ENCODE data around the gene FBXL7. TPM values are rescaled to one million over a fixed set of nuclear protein-coding genes. Genes with fewer than 3 reads are reported as not detected.

Gene FBXL7
- total RNA-seq, 5 donors from 2014 or later (not counting 1 experiment from before 2014, with no cell fraction given): 0.06 to 0.07 TPM; not detected in 3

GRCh38 chr5:15719784-15720183 is 219.8 kb downstream of the FBXL7 start:
- POLR2A ChIA-PET: no interaction called here
- no peaks in the 10 kb centered on the region for H3K4me1 ChIP-seq (ENCODE audit: control insufficient read depth in 1 of 2, extremely low read depth in 1 of 2, insufficient read depth in 2 of 2, low read length in 2 of 2)
- H3K4me3 ChIP-seq (ENCODE audit: control insufficient read depth in 1 of 2, extremely low read depth in 1 of 2, low read length in 1 of 2): no peak overlapping the region
- no peaks in the 10 kb centered on the region for H3K36me3 ChIP-seq (ENCODE audit: control insufficient read depth in 2 of 2, extremely low read depth in 1 of 2, insufficient read depth in 1 of 2, low read length in 1 of 2)
- Mint-ChIP-seq H3K4me1 (no peaks in the 10 kb centered on the region), H3K9me3 (peaks cover 0 to 4% (median 3%) of the 10 kb centered on the region in 3 donors), H3K27ac (no peak overlapping the region), H3K4me3 (no peak overlapping the region), H3K27me3 (no peaks in the 10 kb centered on the region), H3K36me3 (no peaks in the 10 kb centered on the region)
- DNase-seq: no peak
- no peak overlapping the region for H3K27ac ChIP-seq (ENCODE audit: low read length)
- CTCF ChIA-PET: no interaction called here
- WGBS (ENCODE audit: insufficient coverage): no CpG with 5 or more reads among the region's 4 CpGs
- H3K27me3 ChIP-seq (replicated peaks in 1 of 2; ENCODE audit: control insufficient read depth in 2 of 2, extremely low read depth in 1 of 2, insufficient read depth in 2 of 2, low read length in 1 of 2): no peaks in the 10 kb centered on the region
- no peak for ATAC-seq (replicated peaks in 1 of 4)
- H3K9me3 ChIP-seq: no peaks in the 10 kb centered on the region

DNA sequence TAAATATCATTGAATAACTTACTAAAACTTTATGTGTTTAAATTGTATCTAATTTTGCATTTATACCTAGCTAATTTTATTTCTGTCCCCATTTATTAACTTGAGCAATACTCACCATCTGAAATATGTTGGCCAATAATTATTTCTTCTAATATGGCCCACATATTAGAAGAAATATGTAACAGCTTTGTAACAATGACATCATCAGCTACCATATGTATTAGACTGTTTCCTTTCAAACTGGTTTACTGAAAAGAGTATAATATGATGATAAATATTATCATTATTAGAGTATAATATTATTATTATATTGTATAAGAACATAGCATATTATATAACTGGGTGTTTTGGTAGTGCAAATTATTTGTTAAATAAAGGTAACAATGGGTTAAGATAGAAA is 220.5 kb downstream of the FBXL7 start:
- no peak overlapping the region for H3K27ac ChIP-seq (ENCODE audit: low read length)
- ATAC-seq (replicated peaks in 1 of 4) (no peak), DNase-seq (no peak)
- no peaks in the 10 kb centered on the region for H3K4me1 ChIP-seq (ENCODE audit: control insufficient read depth in 1 of 2, extremely low read depth in 1 of 2, insufficient read depth in 2 of 2, low read length in 2 of 2)
- H3K4me3 ChIP-seq (ENCODE audit: control insufficient read depth in 1 of 2, extremely low read depth in 1 of 2, low read length in 1 of 2): no peak overlapping the region
- no peaks in the 10 kb centered on the region for H3K4me1 Mint-ChIP-seq
- peaks cover 0 to 11% (median 9%) of the 10 kb centered on the region in 3 donors for H3K9me3 Mint-ChIP-seq
- POLR2A ChIA-PET: no interaction called here
- no peaks in the 10 kb centered on the region for H3K36me3 Mint-ChIP-seq
- no peaks in the 10 kb centered on the region for H3K27me3 ChIP-seq (replicated peaks in 1 of 2; ENCODE audit: control insufficient read depth in 2 of 2, extremely low read depth in 1 of 2, insufficient read depth in 2 of 2, low read length in 1 of 2)
- no peaks in the 10 kb centered on the region for H3K27me3 Mint-ChIP-seq
- CTCF ChIA-PET: no interaction called here
- no peak overlapping the region for H3K27ac Mint-ChIP-seq
- H3K4me3 Mint-ChIP-seq: no peak overlapping the region
- H3K36me3 ChIP-seq (ENCODE audit: control insufficient read depth in 2 of 2, extremely low read depth in 1 of 2, insufficient read depth in 1 of 2, low read length in 1 of 2): no peaks in the 10 kb centered on the region
- no peaks in the 10 kb centered on the region for H3K9me3 ChIP-seq

DNA sequence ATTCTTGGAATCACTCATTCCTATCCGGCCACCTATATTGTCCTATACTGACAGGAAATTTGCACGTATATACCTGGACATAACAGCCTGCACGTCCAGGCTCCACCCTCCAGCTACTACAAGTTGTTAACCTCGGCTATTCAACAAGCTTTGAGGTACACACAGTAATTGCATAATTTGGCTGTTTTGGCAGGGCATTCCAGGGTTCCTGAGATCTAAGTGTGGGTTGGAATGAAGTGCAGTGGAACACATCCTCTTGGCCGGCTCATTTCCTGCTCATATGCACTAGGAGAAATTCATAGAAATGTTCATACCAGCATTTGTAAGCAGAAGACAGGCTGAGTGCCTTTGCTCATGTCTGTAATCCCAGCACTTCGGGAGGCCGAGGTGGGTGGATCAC is 222.3 kb downstream of the FBXL7 start:
- H3K36me3 ChIP-seq (ENCODE audit: control insufficient read depth in 2 of 2, extremely low read depth in 1 of 2, insufficient read depth in 1 of 2, low read length in 1 of 2): no peaks in the 10 kb centered on the region
- no peak overlapping the region for H3K27ac ChIP-seq (ENCODE audit: low read length)
- no peak overlapping the region for H3K27ac Mint-ChIP-seq
- CTCF ChIA-PET: no interaction called here
- no peaks in the 10 kb centered on the region for H3K27me3 Mint-ChIP-seq
- H3K9me3 ChIP-seq: no peaks in the 10 kb centered on the region
- no peaks in the 10 kb centered on the region for H3K27me3 ChIP-seq (replicated peaks in 1 of 2; ENCODE audit: control insufficient read depth in 2 of 2, extremely low read depth in 1 of 2, insufficient read depth in 2 of 2, low read length in 1 of 2)
- peaks cover under 1 to 16% (median 14%) of the 10 kb centered on the region in 3 donors for H3K9me3 Mint-ChIP-seq
- H3K4me3 ChIP-seq (ENCODE audit: control insufficient read depth in 1 of 2, extremely low read depth in 1 of 2, low read length in 1 of 2): no peak overlapping the region
- H3K4me1 Mint-ChIP-seq: no peaks in the 10 kb centered on the region
- H3K4me3 Mint-ChIP-seq: no peak overlapping the region
- no peaks in the 10 kb centered on the region for H3K4me1 ChIP-seq (ENCODE audit: control insufficient read depth in 1 of 2, extremely low read depth in 1 of 2, insufficient read depth in 2 of 2, low read length in 2 of 2)
- WGBS (ENCODE audit: insufficient coverage): 89% methylated on average over 4 of the region's 7 CpGs
- POLR2A ChIA-PET: no interaction called here
- no peaks in the 10 kb centered on the region for H3K36me3 Mint-ChIP-seq
- DNase-seq (no peak), ATAC-seq (replicated peaks in 1 of 4) (no peak)

DNA sequence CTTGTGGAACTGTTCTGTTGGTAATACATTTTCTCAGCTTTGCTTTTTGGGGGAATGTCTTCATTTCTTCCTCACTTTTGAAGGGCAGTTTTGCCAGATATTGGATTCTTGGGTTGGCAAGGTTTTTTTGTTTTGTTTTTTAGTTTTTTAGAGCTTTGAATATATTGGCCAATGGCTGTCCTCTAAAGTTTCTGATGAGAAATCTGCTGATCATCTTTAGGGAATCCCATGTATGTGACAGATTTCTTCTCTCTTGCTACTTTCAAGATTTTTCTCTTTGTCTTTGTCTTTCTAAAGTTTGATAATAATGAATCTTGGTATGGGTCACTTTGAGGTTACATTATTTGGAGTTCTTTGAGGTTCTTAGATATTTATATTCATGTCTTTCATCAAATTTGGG is 227.4 kb downstream of the FBXL7 start:
- H3K4me1 Mint-ChIP-seq: no peaks in the 10 kb centered on the region
- no peak for ATAC-seq (replicated peaks in 1 of 4)
- POLR2A ChIA-PET: no interaction called here

GRCh38 chr5:15728811-15729210 is 228.8 kb downstream of the FBXL7 start:
- Mint-ChIP-seq H3K27ac (no peak overlapping the region), H3K9me3 (peaks cover 13 to 24% (median 22%) of the 10 kb centered on the region in 3 donors), H3K36me3 (no peaks in the 10 kb centered on the region), H3K27me3 (no peaks in the 10 kb centered on the region), H3K4me3 (no peak overlapping the region), H3K4me1 (no peaks in the 10 kb centered on the region)
- Histone ChIP-seq H3K27me3 (replicated peaks in 1 of 2; ENCODE audit: control insufficient read depth in 2 of 2, extremely low read depth in 1 of 2, insufficient read depth in 2 of 2, low read length in 1 of 2) (no peaks in the 10 kb centered on the region), H3K27ac (ENCODE audit: low read length) (no peak overlapping the region), H3K9me3 (no peaks in the 10 kb centered on the region), H3K36me3 (ENCODE audit: control insufficient read depth in 2 of 2, extremely low read depth in 1 of 2, insufficient read depth in 1 of 2, low read length in 1 of 2) (no peaks in the 10 kb centered on the region), H3K4me1 (ENCODE audit: control insufficient read depth in 1 of 2, extremely low read depth in 1 of 2, insufficient read depth in 2 of 2, low read length in 2 of 2) (no peaks in the 10 kb centered on the region), H3K4me3 (ENCODE audit: control insufficient read depth in 1 of 2, extremely low read depth in 1 of 2, low read length in 1 of 2) (no peak overlapping the region)
- WGBS (ENCODE audit: insufficient coverage): no CpG with 5 or more reads among the region's 4 CpGs
- ATAC-seq (replicated peaks in 1 of 4): no peak
- POLR2A ChIA-PET: no interaction called here
- no peak for DNase-seq
- CTCF ChIA-PET: no interaction called here

More for the DNA sequence above, 227.4 kb downstream of the FBXL7 start:
- Mint-ChIP-seq H3K27ac (no peak overlapping the region), H3K36me3 (no peaks in the 10 kb centered on the region), H3K4me3 (no peak overlapping the region), H3K27me3 (no peaks in the 10 kb centered on the region), H3K9me3 (peaks cover 13 to 24% (median 22%) of the 10 kb centered on the region in 3 donors)
- no peaks in the 10 kb centered on the region for H3K9me3 ChIP-seq
- H3K27me3 ChIP-seq (replicated peaks in 1 of 2; ENCODE audit: control insufficient read depth in 2 of 2, extremely low read depth in 1 of 2, insufficient read depth in 2 of 2, low read length in 1 of 2): no peaks in the 10 kb centered on the region
- H3K27ac ChIP-seq (ENCODE audit: low read length): no peak overlapping the region
- H3K4me1 ChIP-seq (ENCODE audit: control insufficient read depth in 1 of 2, extremely low read depth in 1 of 2, insufficient read depth in 2 of 2, low read length in 2 of 2): no peaks in the 10 kb centered on the region
- H3K4me3 ChIP-seq (ENCODE audit: control insufficient read depth in 1 of 2, extremely low read depth in 1 of 2, low read length in 1 of 2): no peak overlapping the region
- CTCF ChIA-PET: no interaction called here
- DNase-seq: no peak
- H3K36me3 ChIP-seq (ENCODE audit: control insufficient read depth in 2 of 2, extremely low read depth in 1 of 2, insufficient read depth in 1 of 2, low read length in 1 of 2): no peaks in the 10 kb centered on the region

- Histone ChIP-seq H3K4me3 (ENCODE audit: control insufficient read depth in 1 of 2, extremely low read depth in 1 of 2, low read length in 1 of 2) (no peak overlapping the region), H3K4me1 (ENCODE audit: control insufficient read depth in 1 of 2, extremely low read depth in 1 of 2, insufficient read depth in 2 of 2, low read length in 2 of 2) (no peaks in the 10 kb centered on the region), H3K9me3 (no peaks in the 10 kb centered on the region), H3K27me3 (replicated peaks in 1 of 2; ENCODE audit: control insufficient read depth in 2 of 2, extremely low read depth in 1 of 2, insufficient read depth in 2 of 2, low read length in 1 of 2) (no peaks in the 10 kb centered on the region), H3K36me3 (ENCODE audit: control insufficient read depth in 2 of 2, extremely low read depth in 1 of 2, insufficient read depth in 1 of 2, low read length in 1 of 2) (no peaks in the 10 kb centered on the region), H3K27ac (ENCODE audit: low read length) (no peak overlapping the region)
- H3K9me3 Mint-ChIP-seq: peaks cover 11 to 21% (median 19%) of the 10 kb centered on the region in 3 donors
- ATAC-seq (replicated peaks in 1 of 4): no peak
- ChIA-PET POLR2A (no interaction called here), CTCF (no interaction called here)
- no peak overlapping the region for H3K4me3 Mint-ChIP-seq
- no peaks in the 10 kb centered on the region for H3K27me3 Mint-ChIP-seq
- H3K36me3 Mint-ChIP-seq: no peaks in the 10 kb centered on the region
- DNase-seq: no peak
- H3K27ac Mint-ChIP-seq: no peak overlapping the region
- no peaks in the 10 kb centered on the region for H3K4me1 Mint-ChIP-seq
- 81% methylated on average over 3 of the region's 4 CpGs for WGBS (ENCODE audit: insufficient coverage)
These were observed 231.7 kb downstream of the FBXL7 start for GRCh38 chr5:15731699-15732098.

- H3K4me1 ChIP-seq (ENCODE audit: control insufficient read depth in 1 of 2, extremely low read depth in 1 of 2, insufficient read depth in 2 of 2, low read length in 2 of 2): no peaks in the 10 kb centered on the region
- DNase-seq (no peak), ATAC-seq (replicated peaks in 1 of 4) (no peak)
- Mint-ChIP-seq H3K36me3 (no peaks in the 10 kb centered on the region), H3K4me3 (no peak overlapping the region), H3K27me3 (no peaks in the 10 kb centered on the region), H3K27ac (no peak overlapping the region), H3K9me3 (peaks cover 7 to 11% (median 11%) of the 10 kb centered on the region in 3 donors), H3K4me1 (no peaks in the 10 kb centered on the region)
- H3K27me3 ChIP-seq (replicated peaks in 1 of 2; ENCODE audit: control insufficient read depth in 2 of 2, extremely low read depth in 1 of 2, insufficient read depth in 2 of 2, low read length in 1 of 2): no peaks in the 10 kb centered on the region
- no peaks in the 10 kb centered on the region for H3K9me3 ChIP-seq
- no peak overlapping the region for H3K4me3 ChIP-seq (ENCODE audit: control insufficient read depth in 1 of 2, extremely low read depth in 1 of 2, low read length in 1 of 2)
- ChIA-PET CTCF (interaction anchor here in 1 of 2 donors (0.5 kb wide), 1 partner anchor 98 kb away, joined by 3 read pairs; no protein-coding TSS in a partner anchor), POLR2A (no interaction called here)
- H3K36me3 ChIP-seq (ENCODE audit: control insufficient read depth in 2 of 2, extremely low read depth in 1 of 2, insufficient read depth in 1 of 2, low read length in 1 of 2): no peaks in the 10 kb centered on the region
- WGBS (ENCODE audit: insufficient coverage): 83% methylated on average over 7 of the region's 7 CpGs
- H3K27ac ChIP-seq (ENCODE audit: low read length): no peak overlapping the region
These were observed 234.1 kb downstream of the FBXL7 start for GRCh38 chr5:15734058-15734457.

All from T-cell (primary cell).